K562 (cell line): ENCODE results near the gene MVK. TPM values are rescaled to one million over a fixed set of nuclear protein-coding genes. Genes with fewer than 3 reads are reported as not detected.

Source experiments
- ATAC-seq: fragments of 200-7000 bp; cut with Tn5 transposase; 3 replicates; pipeline ENCODE4 v1.9.1; 2020; ENCODE audit warnings: moderate library complexity
- BruUV-seq: library from RNA; stranded (reverse); fragments of 400-500 nt; replicated peaks from 2 replicates; lab custom pipeline; 2021; lab: Mats Ljungman, UMichigan
- CTCF ChIA-PET: fragments of 300-600 bp; formaldehyde crosslinking; extraction: SDS; loops from one replicate; lab custom pipeline; 2021; ENCODE audit warnings: low intra/inter-chr PET ratio; lab: Yijun Ruan, JAX
- POLR2A ChIA-PET: fragments of 300-600, 350-650 bp; sonication (Branson Sonifier 250); formaldehyde crosslinking; extraction: SDS; loops from one replicate; lab custom pipeline; 2021; ENCODE audit warnings: antibody characterized with exemption, inconsistent platforms; lab: Yijun Ruan, JAX
- DNase-seq, 4 experiments: peaks; one replicate each; pipeline versions ENCODE4 v3.0.0 to v3.0.0-alpha.2; 2011 to 2018; ENCODE audit warnings: low spot score in 3 of 4, mixed read lengths in 3 of 4; ENCODE audit errors: extremely low read depth in 1 of 4
- FAIRE-seq: peaks from 2 replicates; lab custom pipeline; 2011; peaks lifted over from hg19 to GRCh38; lab: Jason Lieb, UNC
- H2AFZ ChIP-seq: 2 replicates; pipeline ENCODE4 v1.6.0; 2011; ENCODE audit warnings: low read depth, low read length, control low read depth, inconsistent platforms
- H3K27ac ChIP-seq: fragments of 200-600 bp; 3 replicates; pipeline ENCODE4 v1.8.0; 2011; ENCODE audit warnings: low read depth, mild to moderate bottlenecking, control low read depth, inconsistent platforms, low read length, moderate library complexity, mixed read lengths; ENCODE audit errors: extremely low read depth
- H3K27me3 ChIP-seq, 2 experiments: fragments of 300-600 bp in 1 of 2; 2 replicates in 1 of 2; 3 replicates in 1 of 2; pipeline versions ENCODE4 v1.6.0 to v1.8.0; 2011; ENCODE audit warnings: inconsistent platforms in 2 of 2, low read length in 2 of 2, mild to moderate bottlenecking in 1 of 2, mixed read lengths in 1 of 2, moderate library complexity in 1 of 2; ENCODE audit not compliant: control insufficient read depth in 2 of 2, insufficient read depth in 2 of 2
- H3K36me3 ChIP-seq: fragments of 300-600 bp; 3 replicates; pipeline ENCODE4 v1.8.0; 2011; ENCODE audit warnings: mild to moderate bottlenecking, low read length, inconsistent platforms; ENCODE audit not compliant: control insufficient read depth, insufficient read depth
- H3K4me1 ChIP-seq, 2 experiments: fragments of 200-600 bp in 1 of 2; replicated peaks in 1 of 2; 2 replicates in 1 of 2; 3 replicates in 1 of 2; pipeline versions ENCODE4 v1.5.1 to v1.8.0; 2011; ENCODE audit warnings: inconsistent platforms in 2 of 2, low read length in 2 of 2, mild to moderate bottlenecking in 1 of 2, mixed read lengths in 1 of 2, moderate library complexity in 1 of 2; ENCODE audit not compliant: control insufficient read depth in 2 of 2, insufficient read depth in 2 of 2
- H3K4me2 ChIP-seq: 2 replicates; pipeline ENCODE4 v1.6.1; 2011; ENCODE audit warnings: low read length, control low read depth, inconsistent platforms, mixed read lengths; ENCODE audit not compliant: insufficient read depth
- H3K4me3 ChIP-seq: fragments of 200-600 bp; sonication (generic), shearing (Covaris generic); 2 replicates; pipeline ENCODE4 v1.5.1; 2016; ENCODE audit warnings: control low read depth, inconsistent platforms
- H3K79me2 ChIP-seq: fragments of 200-600 bp; 3 replicates; pipeline ENCODE4 v1.8.0; 2011; ENCODE audit warnings: low read length, inconsistent platforms; ENCODE audit not compliant: control insufficient read depth, insufficient read depth
- H3K9ac ChIP-seq, 2 experiments: 2 replicates each; pipeline versions ENCODE4 v1.6.0 to v1.6.1; 2011; ENCODE audit warnings: low read depth in 2 of 2, low read length in 2 of 2, control low read depth in 1 of 2, inconsistent platforms in 1 of 2, mild to moderate bottlenecking in 1 of 2, mixed read lengths in 1 of 2; ENCODE audit not compliant: insufficient read depth in 1 of 2
- H3K9me1 ChIP-seq: one replicate; pipeline ENCODE4 v1.6.0; 2011; ENCODE audit warnings: inconsistent platforms, mild to moderate bottlenecking, low read length, moderate library complexity; ENCODE audit not compliant: control insufficient read depth, insufficient read depth
- H3K9me3 ChIP-seq: replicated peaks from 2 replicates; pipeline ENCODE4 v1.5.1; 2011; ENCODE audit warnings: low read depth, low read length, inconsistent platforms; ENCODE audit not compliant: control insufficient read depth, insufficient read depth
- H4K20me1 ChIP-seq: replicated peaks from 2 replicates; pipeline ENCODE4 v1.6.1; 2011; ENCODE audit warnings: low read length, inconsistent platforms, mixed read lengths; ENCODE audit not compliant: control insufficient read depth, insufficient read depth
- BACH1 ChIP-seq: fragments of 200-800 bp; sonication (Bioruptor generic); IDR thresholded peaks from 2 replicates; pipeline ENCODE4 v1.6.1; 2016; ENCODE audit warnings: missing genetic modification characterization, missing compliant biosample characterization
- BCLAF1 ChIP-seq, 2 experiments: fragments of 450-650 bp in 1 of 2; IDR thresholded peaks; 2 replicates each; pipeline ENCODE4 v1.6.1; 2011 to 2017; ENCODE audit warnings: low read depth in 2 of 2, antibody characterized with exemption in 1 of 2, borderline replicate concordance in 1 of 2, low read length in 1 of 2, mild to moderate bottlenecking in 1 of 2, mixed read lengths in 1 of 2; ENCODE audit not compliant: control insufficient read depth in 1 of 2
- CBX3 ChIP-seq, 2 experiments: IDR thresholded peaks; 1 replicate in 1 of 2; 2 replicates in 1 of 2; pipeline ENCODE4 v1.6.1; 2012; ENCODE audit warnings: inconsistent platforms in 2 of 2, low read length in 2 of 2, borderline replicate concordance in 1 of 2, control low read depth in 1 of 2
- CEBPG ChIP-seq, 3 experiments: fragments of 200-800 bp in 1 of 3; sonication (Bioruptor generic) in 1 of 3; sonication (generic) in 1 of 3; formaldehyde crosslinking in 1 of 3; IDR thresholded peaks in 2 of 3; conservative IDR thresholded peaks in 1 of 3; 2 replicates each; pipeline versions ENCODE4 v1.6.1 to v1.8.0; 2016 to 2022; ENCODE audit warnings: missing compliant biosample characterization in 2 of 3, missing genetic modification characterization in 2 of 3, mild to moderate bottlenecking in 1 of 3, missing genetic modification reagents in 1 of 3
- DLX4 ChIP-seq: fragments of 250-450 bp; sonication (Bioruptor Pico); IDR thresholded peaks from 2 replicates; pipeline ENCODE4 v1.6.1; 2021; ENCODE audit warnings: mild to moderate bottlenecking
- EP400 ChIP-seq: fragments of 450-650 bp; IDR thresholded peaks from 2 replicates; pipeline ENCODE4 v1.6.1; 2017; ENCODE audit warnings: antibody characterized with exemption, mild to moderate bottlenecking, moderate library complexity
- FUS ChIP-seq: fragments of 200-400 bp; formaldehyde crosslinking; optimal IDR thresholded peaks from 2 replicates; pipeline ENCODE3; 2017; ENCODE audit warnings: low read depth, low read length
- HDAC6 ChIP-seq: IDR thresholded peaks from 2 replicates; pipeline ENCODE4 v1.6.1; 2012; ENCODE audit warnings: low read depth, mild to moderate bottlenecking, control low read depth, inconsistent platforms, low read length, moderate library complexity
- ILK ChIP-seq: fragments of 450-650 bp; IDR thresholded peaks from 2 replicates; pipeline ENCODE4 v1.6.1; 2016; ENCODE audit warnings: missing genetic modification characterization, low read depth, mild to moderate bottlenecking, missing compliant biosample characterization, moderate library complexity, borderline replicate concordance
- MCM7 ChIP-seq, 2 experiments: fragments of 450-650 bp; IDR thresholded peaks; 2 replicates each; pipeline ENCODE4 v1.6.1; 2016 to 2018
- MTF1 ChIP-seq: fragments of 250-450 bp; sonication (Bioruptor Pico); IDR thresholded peaks from 2 replicates; pipeline ENCODE4 v1.9.0; 2021; ENCODE audit warnings: moderate library complexity, mild to moderate bottlenecking, inconsistent platforms, borderline replicate concordance
- RAD21 ChIP-seq, 2 experiments: fragments of 250-450 bp in 1 of 2; fragments of 450-650 bp in 1 of 2; sonication (Bioruptor Pico) in 1 of 2; formaldehyde crosslinking in 1 of 2; IDR thresholded peaks in 1 of 2; conservative IDR thresholded peaks in 1 of 2; 2 replicates each; pipeline versions ENCODE4 v1.4.0 to v1.8.0; 2020 to 2022; ENCODE audit warnings: mild to moderate bottlenecking in 2 of 2, moderate library complexity in 1 of 2
- ZC3H4 ChIP-seq: sonication (generic); formaldehyde crosslinking; IDR thresholded peaks from 2 replicates; pipeline ENCODE4 v1.9.0; 2021; ENCODE audit warnings: missing genetic modification reagents, borderline replicate concordance
- ZNF121 ChIP-seq: sonication (generic); formaldehyde crosslinking; conservative IDR thresholded peaks from 2 replicates; pipeline ENCODE4 v1.8.0; 2022; ENCODE audit warnings: missing genetic modification reagents
- ZNF146 ChIP-seq: IDR thresholded peaks from one replicate; pipeline ENCODE4 v1.6.1; 2018; ENCODE audit warnings: missing compliant biosample characterization; ENCODE audit not compliant: unreplicated experiment
- ZNF224 ChIP-seq: sonication (generic); formaldehyde crosslinking; IDR thresholded peaks from 2 replicates; pipeline ENCODE4 v1.8.0; 2022; ENCODE audit warnings: mild to moderate bottlenecking, missing genetic modification reagents
- WGBS: fragments of 100-300 bp; shearing (Covaris generic); methylation state at CpG from one replicate; pipeline ENCODE4 v1.1.6; 2016; ENCODE audit warnings: low coverage, mixed read lengths; ENCODE audit not compliant: insufficient coverage; ENCODE audit errors: missing lambda C conversion rate; 5-methylcytosine and 5-hydroxymethylcytosine counted together
- in situ Hi-C: fragments of 300-500 bp; cut with MboI; formaldehyde crosslinking; loops from 4 replicates; pipeline ENCODE4 v1.15.0; 2018; ENCODE audit warnings: inconsistent platforms, mixed read lengths
- intact Hi-C: fragments of 100-400 bp; cut with micrococcal nuclease; formaldehyde crosslinking; loops from 2 replicates; pipeline ENCODE4 v1.14.2; 2022
- polyA plus RNA-seq, 8 experiments: library from polyadenylated mRNA; depleted of rRNA in 4 of 8; stranded (reverse) in 5 of 8; unstranded in 3 of 8; fragments of >200 nt; fragmentation: Nextera tagmentation in 2 of 8; fragmentation: Illumina TruSeq in 1 of 8; extraction: Ambion mirVana in 2 of 8; extraction: Trizol in 1 of 8; gene quantifications; 2 replicates each; pipeline versions ENCODE4 v1.2.1 to v1.2.3, GENCODE V29; 2011 to 2014; ENCODE audit warnings: inconsistent platforms in 1 of 8, missing spikeins in 1 of 8
- total RNA-seq, 7 experiments: library from RNA; depleted of rRNA in 6 of 7; stranded (reverse); fragments of >200 nt in 6 of 7; fragmentation: Illumina TruSeq in 2 of 7; extraction: Trizol in 2 of 7; gene quantifications; 2 replicates each; pipeline versions ENCODE4 v1.2.1 to v1.2.3, GENCODE V29; 2011 to 2021; ENCODE audit warnings: low replicate concordance in 1 of 7

The MVK gene
- total and polyA plus RNA-seq, 9 of the 15 experiments (the other 6 are each of a cell fraction or from before 2014, with no cell fraction given), result 0.41 to 33.6 (median 18.8) TPM

GRCh38 chr12:109613649-109614455 lies 40.3 kb downstream of the MVK start:
- intact Hi-C loops, result no loop called here
- Histone ChIP-seq H2AFZ (no peak overlapping the region), H4K20me1 (peaks cover 10% of the 10 kb centered on the region; the same call in 1 of the 2 replicates), H3K27ac (no peak overlapping the region), H3K4me1 (no peaks in the 10 kb centered on the region), H3K9me1 (peaks cover 3% of the 10 kb centered on the region), H3K9ac (no peak overlapping the region), H3K27me3 (peaks cover 32 to 80% of the 10 kb centered on the region in 2 experiments; a peak in 4 of 5 replicates), H3K4me3 (no peak overlapping the region), H3K79me2 (no peaks in the 10 kb centered on the region), H3K36me3 (no peaks in the 10 kb centered on the region)
- no TSS peak for BruUV-seq
- CTCF ChIA-PET, result no interaction called here
- 8% methylated on average over 26 of the region's 26 CpGs for WGBS
- no peak for ATAC-seq
- no peak for DNase-seq
- no peak for FAIRE-seq
- TF ChIP-seq MCM7 (IDR thresholded peaks at IDR 0.05), result no peak
- TF ChIP-seq ILK (tag), result no peak
- TF ChIP-seq BCLAF1 (IDR thresholded peaks at IDR 0.05; ENCODE audit: borderline replicate concordance in 1 of 2, control insufficient read depth in 1 of 2, low read depth in 2 of 2, low read length in 1 of 2), result no peak
- no peak for TF ChIP-seq EP400
- no peak for TF ChIP-seq BACH1
- no peak for TF ChIP-seq ZNF146
- no peak for TF ChIP-seq RAD21 (CRISPR knock-in tag; conservative IDR thresholded peaks at IDR 0.05 in 1 of 2, IDR thresholded peaks at IDR 0.05 in 1 of 2)
- no peak for TF ChIP-seq CBX3 (IDR thresholded peaks at IDR 0.05; ENCODE audit: borderline replicate concordance in 1 of 2, low read length in 2 of 2)
- no peak for TF ChIP-seq DLX4 (CRISPR knock-in tag)
- no peak for TF ChIP-seq MTF1 (CRISPR knock-in tag)
- no peak for TF ChIP-seq CEBPG (CRISPR knock-in tag; IDR thresholded peaks at IDR 0.05)
- no peak for TF ChIP-seq CEBPG (tag; conservative IDR thresholded peaks at IDR 0.05 in 1 of 2, IDR thresholded peaks at IDR 0.05 in 1 of 2)
- no peak for TF ChIP-seq HDAC6
- no peak for TF ChIP-seq ZNF224 (CRISPR knock-in tag)
- TF ChIP-seq ZC3H4 (CRISPR knock-in tag), result no peak
- no peak for TF ChIP-seq ZNF121 (CRISPR knock-in tag)
- TF ChIP-seq FUS, result no peak
- TF ChIP-seq, all 486 proteins: peak for 0
- H3K4me2 ChIP-seq, result no peak overlapping the region
- POLR2A ChIA-PET, result interaction anchor here (0.6 kb wide), 1 partner anchor 8 kb away, joined by 4 read pairs; no protein-coding TSS in a partner anchor
- in situ Hi-C loops, result no loop called here
- no peaks in the 10 kb centered on the region for H3K9me3 ChIP-seq
